ENCODE results near the gene LCMT1. TPM values are rescaled to one million over a fixed set of nuclear protein-coding genes. Genes with fewer than 3 reads are reported as not detected.

LCMT1 gene
- total and polyA plus RNA-seq, 9 of the 15 experiments (the other 6 are each of a cell fraction or from before 2014, with no cell fraction given) = 20.0 to 42.8 (median 32.3) TPM

GRCh38 chr16:25078386-25078978 is 33.1 kb upstream of the LCMT1 start (continued):
- TF ChIP-seq AFF4 (CRISPR knock-in tag; IDR thresholded peaks at IDR 0.05) = no peak
- no peak for TF ChIP-seq SRSF1 (IDR thresholded peaks at IDR 0.05; ENCODE audit: low read depth, low read length)
- TF ChIP-seq CBX3 (IDR thresholded peaks at IDR 0.05; ENCODE audit: borderline replicate concordance in 1 of 2, low read length in 2 of 2) = peak in 1 of 2 experiments; percentile 82; a peak in 1 of 3 replicates
- TF ChIP-seq SMC3 (conservative IDR thresholded peaks at IDR 0.05; ENCODE audit: insufficient read depth, low read depth, low read length) = no peak
- TF ChIP-seq MITF (IDR thresholded peaks at IDR 0.05) = no peak
- no peak for TF ChIP-seq ELF2 (CRISPR knock-in tag; IDR thresholded peaks at IDR 0.05)
- no peak for TF ChIP-seq ZNF75A (CRISPR knock-in tag; IDR thresholded peaks at IDR 0.05)
- no peak for TF ChIP-seq ZNF766 (CRISPR knock-in tag; conservative IDR thresholded peaks at IDR 0.05)
- TF ChIP-seq SMAD2 (IDR thresholded peaks at IDR 0.05; ENCODE audit: low read depth, low read length) = no peak
- TF ChIP-seq RB1 (IDR thresholded peaks at IDR 0.05; ENCODE audit: low read depth) = no peak
- no peak for TF ChIP-seq ZBTB8A (IDR thresholded peaks at IDR 0.05; ENCODE audit: partially characterized antibody)

Measured in K562 (cell line).